ENCODE results near the gene PPP2R5C.

Gene PPP2R5C

GRCh38 chr14:101823511-101824120 is 62.1 kb downstream of the PPP2R5C start:
- peak in 1 of 2 donors; percentile 36 for DNase-seq (ENCODE audit: low read depth in 2 of 2)
- H3K4me3 ChIP-seq (replicated peaks in 1 of 2; ENCODE audit: low read depth in 2 of 2, low read length in 2 of 2), result no peak overlapping the region
- no peak for TF ChIP-seq CTCF (IDR thresholded peaks at IDR 0.05; ENCODE audit: low read depth, low read length)

GRCh38 chr14:101824339-101824727 is 62.8 kb downstream of the PPP2R5C start:
- TF ChIP-seq CTCF (IDR thresholded peaks at IDR 0.05; ENCODE audit: low read depth, low read length), result no peak
- H3K4me3 ChIP-seq (replicated peaks in 1 of 2; ENCODE audit: low read depth in 2 of 2, low read length in 2 of 2), result no peak overlapping the region
- DNase-seq (ENCODE audit: low read depth in 2 of 2), result peak in 1 of 2 donors; percentile 47

GRCh38 chr14:101825797-101826196 is 64.3 kb downstream of the PPP2R5C start:
- H3K4me3 ChIP-seq (replicated peaks in 1 of 2; ENCODE audit: low read depth in 2 of 2, low read length in 2 of 2), result no peak overlapping the region
- DNase-seq (ENCODE audit: low read depth in 2 of 2), result no peak
- no peak for TF ChIP-seq CTCF (IDR thresholded peaks at IDR 0.05; ENCODE audit: low read depth, low read length)

- no peak for DNase-seq (ENCODE audit: low read depth in 2 of 2)
- H3K4me3 ChIP-seq (replicated peaks in 1 of 2; ENCODE audit: low read depth in 2 of 2, low read length in 2 of 2), result no peak overlapping the region
- TF ChIP-seq CTCF (IDR thresholded peaks at IDR 0.05; ENCODE audit: low read depth, low read length), result no peak
Measured at GRCh38 chr14:101826351-101826750, 64.8 kb downstream of the PPP2R5C start.

- no peak for DNase-seq (ENCODE audit: low read depth in 2 of 2)
- no peak for TF ChIP-seq CTCF (IDR thresholded peaks at IDR 0.05; ENCODE audit: low read depth, low read length)
- no peak overlapping the region for H3K4me3 ChIP-seq (replicated peaks in 1 of 2; ENCODE audit: low read depth in 2 of 2, low read length in 2 of 2)
Measured at GRCh38 chr14:101827286-101827685, 65.8 kb downstream of the PPP2R5C start.

GRCh38 chr14:101828046-101828445 is 66.5 kb downstream of the PPP2R5C start:
- TF ChIP-seq CTCF (IDR thresholded peaks at IDR 0.05; ENCODE audit: low read depth, low read length), result no peak
- H3K4me3 ChIP-seq (replicated peaks in 1 of 2; ENCODE audit: low read depth in 2 of 2, low read length in 2 of 2), result no peak overlapping the region
- no peak for DNase-seq (ENCODE audit: low read depth in 2 of 2)

GRCh38 chr14:101830271-101830670 is 68.8 kb downstream of the PPP2R5C start:
- no peak overlapping the region for H3K4me3 ChIP-seq (replicated peaks in 1 of 2; ENCODE audit: low read depth in 2 of 2, low read length in 2 of 2)
- TF ChIP-seq CTCF (IDR thresholded peaks at IDR 0.05; ENCODE audit: low read depth, low read length), result no peak
- DNase-seq (ENCODE audit: low read depth in 2 of 2), result no peak

Measured in cardiac fibroblast (primary cell).